Upper lobe of right lung (tissue), 1 donor: ENCODE data around the gene FIG4. TPM values are rescaled to one million over a fixed set of nuclear protein-coding genes. Genes with fewer than 3 reads are reported as not detected.
"Not testable (repeated sequence)": the region's sequence is repeated elsewhere in the genome, so short reads cannot be mapped to it uniquely, and the experiment has no call there.

Experiments used
- ATAC-seq: fragments of 200-7000 bp; cut with Tn5 transposase; one replicate; pipeline ENCODE4 v1.9.1; 2020; ENCODE audit warnings: mild to moderate bottlenecking, moderate library complexity
- DNase-seq: peaks from one replicate; pipeline ENCODE4 v3.0.0-alpha.2; 2020
- H3K27ac ChIP-seq: fragments of 200-600 bp; one replicate; pipeline ENCODE4 v1.8.0; 2022
- H3K27me3 ChIP-seq: fragments of 200-600 bp; one replicate; pipeline ENCODE4 v1.8.0; 2022; ENCODE audit warnings: mild to moderate bottlenecking
- H3K36me3 ChIP-seq: fragments of 200-600 bp; one replicate; pipeline ENCODE4 v1.8.0; 2022
- H3K4me1 ChIP-seq: fragments of 200-600 bp; one replicate; pipeline ENCODE4 v1.8.0; 2022
- H3K4me3 ChIP-seq: fragments of 200-600 bp; one replicate; pipeline ENCODE4 v1.8.0; 2022; ENCODE audit warnings: mild to moderate bottlenecking
- H3K9me3 ChIP-seq: fragments of 200-600 bp; one replicate; pipeline ENCODE4 v1.8.0; 2022
- CTCF ChIP-seq: fragments of 200-600 bp; IDR thresholded peaks from one replicate; pipeline ENCODE4 v1.8.0; 2022; ENCODE audit warnings: antibody characterized with exemption
- intact Hi-C: fragments of 100-400 bp; cut with DNase I; formaldehyde crosslinking; loops from one replicate; pipeline ENCODE4 v1.11.0; 2022
- total RNA-seq: library from RNA; stranded (reverse); fragmentation: NEBNext Ultra II Directional; extraction: Animal tissue kit (Norgen Biotek cat#: 25700); gene quantifications from one replicate; pipeline ENCODE4 v1.2.1, GENCODE V29; 2021
- donor health status: DM: no; HTN: yes; CAD: no; lungs with severe emphysema.

Gene FIG4
- total RNA-seq, 1 donor from 2014 or later: 31.3 TPM

DNA sequence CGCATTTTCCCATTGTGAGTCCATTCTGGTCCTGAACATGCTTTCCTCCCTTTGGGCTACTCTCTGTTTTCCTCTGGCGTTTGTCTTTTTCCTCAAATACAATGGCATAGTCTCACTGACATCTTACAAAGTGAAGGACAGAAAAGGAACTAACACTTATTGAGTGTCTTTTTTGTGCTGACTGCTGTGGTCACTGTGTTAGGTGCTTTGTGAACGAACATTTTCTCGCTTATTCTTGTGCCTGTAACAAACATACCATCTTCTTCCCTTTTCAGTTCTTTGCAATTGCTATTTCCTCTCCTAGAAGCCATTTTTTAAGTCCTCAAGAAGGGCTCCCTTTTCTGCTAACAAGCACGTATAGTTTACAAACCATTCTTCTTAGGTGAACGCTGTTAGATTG, 15.4 kb downstream of the FIG4 start:
- Histone ChIP-seq H3K4me1 (peaks cover 4% of the 10 kb centered on the region), H3K27ac (no peak overlapping the region), H3K4me3 (no peak overlapping the region), H3K9me3 (no peaks in the 10 kb centered on the region), H3K27me3 (no peaks in the 10 kb centered on the region), H3K36me3 (no peaks in the 10 kb centered on the region)
- ATAC-seq (no peak), DNase-seq (no peak)
- no peak for TF ChIP-seq CTCF
- intact Hi-C loops: loop anchor here (10.0 kb wide), 1 partner anchor 688 kb away; no protein-coding TSS in a partner anchor

- not testable (repeated sequence) for H3K27me3 ChIP-seq
Measured at GRCh38 chr6:109708099-109708498, 17.0 kb downstream of the FIG4 start.

DNA sequence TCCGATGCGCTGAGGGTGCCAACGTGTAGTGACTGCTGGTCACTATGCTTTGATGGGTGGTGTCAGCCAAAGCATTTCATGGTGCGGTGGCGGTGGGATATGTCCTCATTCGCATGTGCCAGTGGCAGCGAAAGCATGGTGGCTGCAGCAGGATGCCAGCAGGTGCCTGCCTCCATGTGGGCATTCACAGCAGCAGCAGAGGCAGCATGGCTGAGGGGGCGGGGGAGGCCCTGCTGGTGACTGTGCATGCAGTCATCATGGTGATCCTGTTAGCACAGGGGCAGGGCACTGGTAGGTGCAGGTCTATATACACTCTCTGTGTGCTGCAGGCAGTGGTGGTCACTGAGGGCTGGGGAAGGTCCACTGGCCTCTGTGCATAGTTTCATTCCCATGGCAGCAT, 22.0 kb downstream of the FIG4 start:
- no peaks in the 10 kb centered on the region for H3K27me3 ChIP-seq
- ATAC-seq (peak; percentile 29), DNase-seq (no peak)
- TF ChIP-seq CTCF: no peak
- intact Hi-C loops: no loop called here
- H3K9me3 ChIP-seq: no peaks in the 10 kb centered on the region
- no peaks in the 10 kb centered on the region for H3K4me1 ChIP-seq
- H3K27ac ChIP-seq: no peak overlapping the region
- H3K4me3 ChIP-seq: no peak overlapping the region
- peaks cover 8% of the 10 kb centered on the region for H3K36me3 ChIP-seq

More at GRCh38 chr6:109708099-109708498, 17.0 kb downstream of the FIG4 start:
- H3K4me3 ChIP-seq, H3K36me3 ChIP-seq, H3K9me3 ChIP-seq, H3K27ac ChIP-seq, ATAC-seq, DNase-seq, H3K4me1 ChIP-seq: not testable (repeated sequence)
- intact Hi-C loops: loop anchor here (10.0 kb wide), 1 partner anchor 687 kb away; no protein-coding TSS in a partner anchor

DNA sequence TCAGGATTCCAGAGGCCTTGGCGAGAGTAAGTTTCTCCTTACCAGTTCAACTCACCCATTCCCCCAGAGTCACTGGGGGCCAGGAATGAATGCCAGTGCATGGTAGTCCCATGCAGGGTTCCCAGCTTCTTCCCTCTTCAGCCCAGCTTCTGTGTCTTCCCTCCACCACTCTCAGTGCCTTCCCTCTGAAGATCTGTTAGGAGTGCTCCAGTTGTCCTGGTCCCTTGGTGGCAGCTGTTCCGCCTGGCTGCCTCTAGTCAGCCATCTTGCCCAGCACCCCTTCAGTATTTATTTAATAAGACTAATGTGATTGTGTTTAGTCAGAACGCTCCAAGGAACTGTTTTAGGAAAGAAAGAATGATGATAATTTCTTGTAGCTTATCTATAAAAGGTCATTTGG, 23.1 kb downstream of the FIG4 start:
- DNase-seq: no peak
- Histone ChIP-seq H3K27ac (no peak overlapping the region), H3K27me3 (no peaks in the 10 kb centered on the region), H3K36me3 (peaks cover 18% of the 10 kb centered on the region), H3K9me3 (no peaks in the 10 kb centered on the region), H3K4me3 (no peak overlapping the region), H3K4me1 (no peaks in the 10 kb centered on the region)
- ATAC-seq: no peak
- intact Hi-C loops: no loop called here
- no peak for TF ChIP-seq CTCF

- no peak for TF ChIP-seq CTCF
- DNase-seq: no peak
- H3K27me3 ChIP-seq: no peaks in the 10 kb centered on the region
- intact Hi-C loops: no loop called here
- H3K4me1 ChIP-seq: no peaks in the 10 kb centered on the region
- H3K27ac ChIP-seq: no peak overlapping the region
- no peaks in the 10 kb centered on the region for H3K9me3 ChIP-seq
- peaks cover 22% of the 10 kb centered on the region for H3K36me3 ChIP-seq
- ATAC-seq: no peak
- H3K4me3 ChIP-seq: no peak overlapping the region
Measured at GRCh38 chr6:109714611-109715010, 23.5 kb downstream of the FIG4 start.

DNA sequence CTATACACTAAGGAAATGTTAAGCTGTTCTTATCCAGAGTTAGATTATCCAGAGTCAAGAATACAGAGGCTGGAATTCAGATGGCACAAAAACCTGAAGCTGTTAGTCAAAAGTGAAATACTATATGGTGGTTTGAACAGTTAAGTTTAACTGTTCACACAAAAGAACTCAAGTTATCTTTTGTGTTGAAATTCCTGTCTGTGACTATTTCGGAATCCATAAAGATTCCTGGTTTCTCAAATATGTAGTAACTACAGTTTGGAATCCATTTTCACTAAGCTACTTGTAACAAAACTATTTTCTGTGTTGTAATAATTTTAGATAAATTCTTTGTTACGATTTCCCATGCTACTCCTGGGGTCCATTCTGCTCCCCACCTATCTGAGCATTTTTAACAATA, 24.5 kb downstream of the FIG4 start:
- Histone ChIP-seq H3K4me1 (no peaks in the 10 kb centered on the region), H3K9me3 (no peaks in the 10 kb centered on the region), H3K27me3 (no peaks in the 10 kb centered on the region), H3K27ac (no peak overlapping the region), H3K4me3 (no peak overlapping the region), H3K36me3 (peaks cover 22% of the 10 kb centered on the region)
- ATAC-seq: no peak
- intact Hi-C loops: no loop called here
- DNase-seq: no peak
- TF ChIP-seq CTCF: no peak
